ENCODE measurements around the gene BSPRY. TPM values are rescaled to one million over a fixed set of nuclear protein-coding genes. Genes with fewer than 3 reads are reported as not detected.

Gene BSPRY
- total RNA-seq, 1 experiment from 2014 or later = 6.4 TPM

DNA sequence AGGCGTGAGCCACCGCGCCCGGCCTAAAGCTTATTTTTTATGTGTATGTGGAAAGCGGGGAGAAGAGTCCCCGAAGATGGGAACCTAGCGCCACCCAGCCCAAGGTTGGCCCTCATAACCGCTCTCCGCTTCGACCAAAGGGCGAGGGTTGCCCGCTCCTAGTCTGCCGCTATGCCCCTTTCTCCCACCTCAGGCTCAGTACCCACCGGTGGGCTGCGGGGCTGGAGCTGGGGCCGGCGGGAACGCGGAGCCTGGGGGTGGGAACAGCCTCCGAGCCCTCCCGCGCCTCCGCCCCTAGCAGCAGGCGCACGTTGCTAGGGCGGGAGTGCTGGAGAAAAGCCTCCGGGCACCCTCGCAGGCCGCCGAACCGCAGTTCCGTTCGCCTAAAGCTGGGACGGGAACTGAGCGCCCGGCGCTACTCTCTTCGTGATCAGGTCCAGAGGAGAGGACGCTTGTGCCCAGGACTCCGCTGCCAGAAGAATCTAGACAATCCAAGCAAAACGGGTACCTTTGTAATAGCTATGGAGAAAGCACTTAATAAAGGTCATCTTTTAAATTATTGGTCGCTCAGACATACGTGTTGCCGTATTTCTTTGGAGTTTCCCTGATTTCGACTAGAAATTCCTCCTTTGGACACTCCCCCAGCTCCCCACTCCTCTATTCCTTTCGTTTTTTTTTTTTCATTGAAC lies 9.2 kb upstream of the BSPRY start, which contains the start of gene WDR31 (continued):
- TF ChIP-seq, protein P1, sequence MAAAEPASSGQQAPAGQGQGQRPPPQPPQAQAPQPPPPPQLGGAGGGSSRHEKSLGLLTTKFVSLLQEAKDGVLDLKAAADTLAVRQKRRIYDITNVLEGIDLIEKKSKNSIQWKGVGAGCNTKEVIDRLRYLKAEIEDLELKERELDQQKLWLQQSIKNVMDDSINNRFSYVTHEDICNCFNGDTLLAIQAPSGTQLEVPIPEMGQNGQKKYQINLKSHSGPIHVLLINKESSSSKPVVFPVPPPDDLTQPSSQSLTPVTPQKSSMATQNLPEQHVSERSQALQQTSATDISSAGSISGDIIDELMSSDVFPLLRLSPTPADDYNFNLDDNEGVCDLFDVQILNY (CRISPR knock-in tag; IDR thresholded peaks at IDR 0.05) = peak; percentile 95
- TF ChIP-seq NFE2L1 (CRISPR knock-in tag; IDR thresholded peaks at IDR 0.05) (no peak), SMAD4 (CRISPR knock-in tag; IDR thresholded peaks at IDR 0.05) (no peak), CBFB (CRISPR knock-in tag; IDR thresholded peaks at IDR 0.05; ENCODE audit: low read depth) (0 out of 2 replicates have a peak, but pooled peaks have one; percentile 64), GRHL2 (CRISPR knock-in tag; IDR thresholded peaks at IDR 0.05; ENCODE audit: insufficient replicate concordance, severe bottlenecking) (no peak), ZNF121 (CRISPR knock-in tag; IDR thresholded peaks at IDR 0.05) (no peak), NR1H2 (CRISPR knock-in tag; IDR thresholded peaks at IDR 0.05) (no peak), ETV6 (CRISPR knock-in tag; IDR thresholded peaks at IDR 0.05) (peak; percentile 85), JUN (CRISPR knock-in tag; IDR thresholded peaks at IDR 0.05) (no peak), ZNF232 (CRISPR knock-in tag; IDR thresholded peaks at IDR 0.05) (no peak), ZBTB21 (CRISPR knock-in tag; IDR thresholded peaks at IDR 0.05; ENCODE audit: borderline replicate concordance) (no peak), FOXP1 (CRISPR knock-in tag; IDR thresholded peaks at IDR 0.05; ENCODE audit: borderline replicate concordance) (peak; percentile 85; the same call in 1 of the 2 replicates), GABPB1 (CRISPR knock-in tag; IDR thresholded peaks at IDR 0.05) (peak; percentile 70), KAT7 (CRISPR knock-in tag; IDR thresholded peaks at IDR 0.05; ENCODE audit: borderline replicate concordance) (0 out of 2 replicates have a peak, but pooled peaks have one; percentile 87), EMX1 (CRISPR knock-in tag; IDR thresholded peaks at IDR 0.05) (no peak), FOXJ3 (CRISPR knock-in tag; IDR thresholded peaks at IDR 0.05; ENCODE audit: borderline replicate concordance) (no peak), NFYB (CRISPR knock-in tag; conservative IDR thresholded peaks at IDR 0.05; ENCODE audit: low read depth) (no peak), NR2C2 (CRISPR knock-in tag; IDR thresholded peaks at IDR 0.05) (no peak), TEAD4 (CRISPR knock-in tag; IDR thresholded peaks at IDR 0.05) (no peak), HMGA2 (CRISPR knock-in tag; IDR thresholded peaks at IDR 0.05) (no peak)
- TF ChIP-seq, protein P2, sequence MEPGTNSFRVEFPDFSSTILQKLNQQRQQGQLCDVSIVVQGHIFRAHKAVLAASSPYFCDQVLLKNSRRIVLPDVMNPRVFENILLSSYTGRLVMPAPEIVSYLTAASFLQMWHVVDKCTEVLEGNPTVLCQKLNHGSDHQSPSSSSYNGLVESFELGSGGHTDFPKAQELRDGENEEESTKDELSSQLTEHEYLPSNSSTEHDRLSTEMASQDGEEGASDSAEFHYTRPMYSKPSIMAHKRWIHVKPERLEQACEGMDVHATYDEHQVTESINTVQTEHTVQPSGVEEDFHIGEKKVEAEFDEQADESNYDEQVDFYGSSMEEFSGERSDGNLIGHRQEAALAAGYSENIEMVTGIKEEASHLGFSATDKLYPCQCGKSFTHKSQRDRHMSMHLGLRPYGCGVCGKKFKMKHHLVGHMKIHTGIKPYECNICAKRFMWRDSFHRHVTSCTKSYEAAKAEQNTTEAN (CRISPR knock-in tag; IDR thresholded peaks at IDR 0.05) = 0 out of 2 replicates have a peak, but pooled peaks have one; percentile 32
- TF ChIP-seq, protein P3, sequence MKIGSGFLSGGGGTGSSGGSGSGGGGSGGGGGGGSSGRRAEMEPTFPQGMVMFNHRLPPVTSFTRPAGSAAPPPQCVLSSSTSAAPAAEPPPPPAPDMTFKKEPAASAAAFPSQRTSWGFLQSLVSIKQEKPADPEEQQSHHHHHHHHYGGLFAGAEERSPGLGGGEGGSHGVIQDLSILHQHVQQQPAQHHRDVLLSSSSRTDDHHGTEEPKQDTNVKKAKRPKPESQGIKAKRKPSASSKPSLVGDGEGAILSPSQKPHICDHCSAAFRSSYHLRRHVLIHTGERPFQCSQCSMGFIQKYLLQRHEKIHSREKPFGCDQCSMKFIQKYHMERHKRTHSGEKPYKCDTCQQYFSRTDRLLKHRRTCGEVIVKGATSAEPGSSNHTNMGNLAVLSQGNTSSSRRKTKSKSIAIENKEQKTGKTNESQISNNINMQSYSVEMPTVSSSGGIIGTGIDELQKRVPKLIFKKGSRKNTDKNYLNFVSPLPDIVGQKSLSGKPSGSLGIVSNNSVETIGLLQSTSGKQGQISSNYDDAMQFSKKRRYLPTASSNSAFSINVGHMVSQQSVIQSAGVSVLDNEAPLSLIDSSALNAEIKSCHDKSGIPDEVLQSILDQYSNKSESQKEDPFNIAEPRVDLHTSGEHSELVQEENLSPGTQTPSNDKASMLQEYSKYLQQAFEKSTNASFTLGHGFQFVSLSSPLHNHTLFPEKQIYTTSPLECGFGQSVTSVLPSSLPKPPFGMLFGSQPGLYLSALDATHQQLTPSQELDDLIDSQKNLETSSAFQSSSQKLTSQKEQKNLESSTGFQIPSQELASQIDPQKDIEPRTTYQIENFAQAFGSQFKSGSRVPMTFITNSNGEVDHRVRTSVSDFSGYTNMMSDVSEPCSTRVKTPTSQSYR (CRISPR knock-in tag; IDR thresholded peaks at IDR 0.05) = no peak
- TF ChIP-seq, protein P4, sequence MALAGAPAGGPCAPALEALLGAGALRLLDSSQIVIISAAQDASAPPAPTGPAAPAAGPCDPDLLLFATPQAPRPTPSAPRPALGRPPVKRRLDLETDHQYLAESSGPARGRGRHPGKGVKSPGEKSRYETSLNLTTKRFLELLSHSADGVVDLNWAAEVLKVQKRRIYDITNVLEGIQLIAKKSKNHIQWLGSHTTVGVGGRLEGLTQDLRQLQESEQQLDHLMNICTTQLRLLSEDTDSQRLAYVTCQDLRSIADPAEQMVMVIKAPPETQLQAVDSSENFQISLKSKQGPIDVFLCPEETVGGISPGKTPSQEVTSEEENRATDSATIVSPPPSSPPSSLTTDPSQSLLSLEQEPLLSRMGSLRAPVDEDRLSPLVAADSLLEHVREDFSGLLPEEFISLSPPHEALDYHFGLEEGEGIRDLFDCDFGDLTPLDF (CRISPR knock-in tag; IDR thresholded peaks at IDR 0.05) = no peak
- TF ChIP-seq, protein P5, sequence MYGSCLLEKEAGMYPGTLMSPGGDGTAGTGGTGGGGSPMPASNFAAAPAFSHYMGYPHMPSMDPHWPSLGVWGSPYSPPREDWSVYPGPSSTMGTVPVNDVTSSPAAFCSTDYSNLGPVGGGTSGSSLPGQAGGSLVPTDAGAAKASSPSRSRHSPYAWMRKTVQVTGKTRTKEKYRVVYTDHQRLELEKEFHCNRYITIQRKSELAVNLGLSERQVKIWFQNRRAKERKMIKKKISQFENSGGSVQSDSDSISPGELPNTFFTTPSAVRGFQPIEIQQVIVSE (CRISPR knock-in tag; IDR thresholded peaks at IDR 0.05; ENCODE audit: borderline replicate concordance) = no peak
- TF ChIP-seq, protein P6, sequence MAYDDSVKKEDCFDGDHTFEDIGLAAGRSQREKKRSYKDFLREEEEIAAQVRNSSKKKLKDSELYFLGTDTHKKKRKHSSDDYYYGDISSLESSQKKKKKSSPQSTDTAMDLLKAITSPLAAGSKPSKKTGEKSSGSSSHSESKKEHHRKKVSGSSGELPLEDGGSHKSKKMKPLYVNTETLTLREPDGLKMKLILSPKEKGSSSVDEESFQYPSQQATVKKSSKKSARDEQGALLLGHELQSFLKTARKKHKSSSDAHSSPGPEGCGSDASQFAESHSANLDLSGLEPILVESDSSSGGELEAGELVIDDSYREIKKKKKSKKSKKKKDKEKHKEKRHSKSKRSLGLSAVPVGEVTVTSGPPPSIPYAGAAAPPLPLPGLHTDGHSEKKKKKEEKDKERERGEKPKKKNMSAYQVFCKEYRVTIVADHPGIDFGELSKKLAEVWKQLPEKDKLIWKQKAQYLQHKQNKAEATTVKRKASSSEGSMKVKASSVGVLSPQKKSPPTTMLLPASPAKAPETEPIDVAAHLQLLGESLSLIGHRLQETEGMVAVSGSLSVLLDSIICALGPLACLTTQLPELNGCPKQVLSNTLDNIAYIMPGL (CRISPR knock-in tag; IDR thresholded peaks at IDR 0.05) = peak; percentile 79
- TF ChIP-seq, protein P7, sequence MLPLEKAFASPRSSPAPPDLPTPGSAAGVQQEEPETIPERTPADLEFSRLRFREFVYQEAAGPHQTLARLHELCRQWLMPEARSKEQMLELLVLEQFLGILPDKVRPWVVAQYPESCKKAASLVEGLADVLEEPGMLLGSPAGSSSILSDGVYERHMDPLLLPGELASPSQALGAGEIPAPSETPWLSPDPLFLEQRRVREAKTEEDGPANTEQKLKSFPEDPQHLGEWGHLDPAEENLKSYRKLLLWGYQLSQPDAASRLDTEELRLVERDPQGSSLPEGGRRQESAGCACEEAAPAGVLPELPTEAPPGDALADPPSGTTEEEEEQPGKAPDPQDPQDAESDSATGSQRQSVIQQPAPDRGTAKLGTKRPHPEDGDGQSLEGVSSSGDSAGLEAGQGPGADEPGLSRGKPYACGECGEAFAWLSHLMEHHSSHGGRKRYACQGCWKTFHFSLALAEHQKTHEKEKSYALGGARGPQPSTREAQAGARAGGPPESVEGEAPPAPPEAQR (CRISPR knock-in tag; IDR thresholded peaks at IDR 0.05) = no peak
- TF ChIP-seq, protein P8, sequence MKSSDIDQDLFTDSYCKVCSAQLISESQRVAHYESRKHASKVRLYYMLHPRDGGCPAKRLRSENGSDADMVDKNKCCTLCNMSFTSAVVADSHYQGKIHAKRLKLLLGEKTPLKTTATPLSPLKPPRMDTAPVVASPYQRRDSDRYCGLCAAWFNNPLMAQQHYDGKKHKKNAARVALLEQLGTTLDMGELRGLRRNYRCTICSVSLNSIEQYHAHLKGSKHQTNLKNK (CRISPR knock-in tag; IDR thresholded peaks at IDR 0.05) = no peak
- TF ChIP-seq, protein P9, sequence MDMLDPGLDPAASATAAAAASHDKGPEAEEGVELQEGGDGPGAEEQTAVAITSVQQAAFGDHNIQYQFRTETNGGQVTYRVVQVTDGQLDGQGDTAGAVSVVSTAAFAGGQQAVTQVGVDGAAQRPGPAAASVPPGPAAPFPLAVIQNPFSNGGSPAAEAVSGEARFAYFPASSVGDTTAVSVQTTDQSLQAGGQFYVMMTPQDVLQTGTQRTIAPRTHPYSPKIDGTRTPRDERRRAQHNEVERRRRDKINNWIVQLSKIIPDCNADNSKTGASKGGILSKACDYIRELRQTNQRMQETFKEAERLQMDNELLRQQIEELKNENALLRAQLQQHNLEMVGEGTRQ (CRISPR knock-in tag; IDR thresholded peaks at IDR 0.05) = peak; percentile 38; the same call in 1 of the 2 replicates

Measured in WTC11 (cell line).